Superior temporal gyrus (tissue), 1 donor: ENCODE measurements around the gene DAP.

Source experiments
- DNase-seq: peaks from one replicate; pipeline ENCODE4 v3.0.0-alpha.2; 2016; ENCODE audit errors: extremely low spot score

The DAP gene

DNA sequence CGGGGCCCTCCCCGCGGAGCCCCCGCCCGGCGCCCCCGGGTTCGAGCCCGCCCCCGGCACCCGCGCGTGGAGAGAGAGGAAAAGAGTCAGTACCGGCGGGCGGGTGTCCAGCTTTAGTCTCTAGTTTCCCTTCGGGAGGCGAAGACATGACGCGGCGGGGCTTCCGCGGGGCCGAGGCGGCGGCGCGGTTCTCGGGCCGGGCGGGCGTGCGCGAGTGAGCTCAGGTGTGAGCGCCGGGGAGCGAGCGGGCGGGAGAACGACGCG is 181 bp downstream of the DAP start:
- no peak for DNase-seq

DNA sequence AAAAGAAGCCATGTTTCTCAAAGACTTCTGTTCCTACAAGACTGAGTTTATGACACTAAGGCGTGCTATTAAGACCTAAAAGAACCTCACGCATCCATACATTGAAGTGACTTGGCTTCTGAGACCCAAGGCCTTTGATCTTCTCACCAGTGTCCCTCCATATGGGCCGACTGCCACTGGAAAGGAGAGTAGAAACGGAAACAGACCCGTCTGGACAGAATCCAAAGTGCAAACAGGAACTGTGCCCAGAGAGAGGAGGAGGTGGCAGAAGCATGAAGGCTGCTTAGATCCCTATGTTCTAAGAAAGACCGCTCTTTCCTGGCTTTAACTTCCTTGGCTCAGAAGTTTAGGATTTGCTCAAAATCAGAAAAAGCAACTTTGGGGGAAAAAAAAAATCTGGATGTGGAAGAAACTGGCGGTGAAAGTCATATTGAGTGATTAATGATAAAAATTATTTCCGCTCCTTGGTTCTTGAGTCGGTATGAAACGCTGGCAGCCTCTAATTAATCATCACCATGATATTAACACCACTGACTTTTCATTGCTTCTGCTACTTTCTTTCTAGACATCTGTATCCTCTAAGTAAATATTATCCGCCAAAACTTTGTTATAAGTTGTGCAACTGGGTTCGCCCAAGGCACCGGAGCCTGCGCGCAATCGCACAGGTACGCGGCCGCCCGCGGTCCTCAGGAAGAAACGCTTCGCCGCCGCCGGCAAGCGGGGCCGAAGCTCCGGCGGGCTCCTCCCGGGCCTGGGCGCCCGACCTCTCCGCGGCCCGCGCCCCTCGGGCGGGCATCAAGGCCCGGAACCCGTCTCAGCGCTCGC is 726 bp downstream of the DAP start:
- peak; percentile 60 for DNase-seq

GRCh38 chr5:10759111-10759510 is 1.9 kb downstream of the DAP start:
- no peak for DNase-seq

DNA sequence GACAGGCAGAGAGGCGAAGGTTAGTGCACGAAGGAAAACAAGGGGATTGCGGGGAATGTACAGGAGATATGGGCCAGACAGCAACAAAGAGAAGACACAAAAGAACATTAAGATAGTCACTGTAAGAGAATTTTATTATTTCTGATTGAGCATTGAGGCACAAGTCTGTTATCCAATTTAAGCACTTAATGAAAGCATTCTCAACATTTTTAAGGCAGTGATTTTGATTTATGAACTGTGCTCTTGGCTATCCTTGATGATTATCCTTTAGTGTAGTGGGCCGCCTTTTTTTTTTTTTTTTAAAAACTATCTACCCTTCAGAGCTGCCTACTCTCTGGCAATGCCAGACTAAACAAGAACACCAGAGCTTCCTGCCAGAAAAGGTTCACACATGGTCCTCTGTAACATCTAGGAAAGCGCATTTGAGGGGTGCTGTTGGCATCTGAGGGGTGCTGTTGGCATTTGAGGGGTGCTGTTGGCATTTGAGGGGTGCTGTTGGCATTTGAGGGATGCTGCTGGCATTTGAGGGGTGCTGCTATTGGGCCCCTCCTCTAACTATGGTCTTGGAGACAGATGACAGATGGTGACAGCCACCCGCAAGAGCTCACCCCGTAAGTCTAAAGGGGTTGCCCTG is 3.0 kb downstream of the DAP start:
- no peak for DNase-seq

- DNase-seq, result no peak
These were observed 4.0 kb downstream of the DAP start for GRCh38 chr5:10757043-10757442.

DNA sequence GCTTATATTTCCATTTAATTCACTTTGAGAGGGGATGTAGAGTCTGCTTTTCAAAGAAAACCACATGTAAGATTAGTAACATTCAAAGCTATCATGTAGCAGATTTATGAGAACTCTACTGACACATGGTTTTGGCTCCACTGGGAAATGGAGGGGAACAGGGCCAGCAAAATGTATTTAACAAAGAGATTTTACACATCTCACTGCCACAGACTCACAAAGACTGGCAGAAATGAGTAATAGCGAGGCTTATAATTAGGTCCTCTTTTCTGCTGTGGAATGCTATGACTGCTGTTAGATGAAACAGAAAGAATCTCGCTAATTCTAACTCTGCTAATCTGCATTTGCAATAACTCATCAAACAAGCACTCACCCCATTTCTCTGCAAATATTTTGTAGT is 4.5 kb downstream of the DAP start:
- peak; percentile 17 for DNase-seq

DNA sequence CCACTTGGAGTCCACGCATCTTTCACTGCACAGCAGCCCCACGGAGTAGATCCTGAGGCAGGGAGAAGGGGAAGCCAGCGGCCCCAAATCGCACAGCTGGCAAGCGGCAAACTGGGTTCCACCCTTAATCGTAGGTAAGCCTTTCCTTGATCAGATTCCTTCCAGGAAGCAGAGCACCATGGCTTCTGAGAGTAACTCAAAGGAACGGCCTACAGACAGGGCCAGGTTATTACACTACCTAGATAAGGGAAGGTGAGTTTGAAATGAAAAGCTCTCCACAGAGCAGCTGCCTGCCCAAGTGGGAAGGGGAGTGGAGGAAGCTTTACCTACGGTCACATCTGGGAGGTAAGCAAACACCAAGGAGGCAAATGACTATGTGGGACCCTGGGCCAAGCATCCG is 7.9 kb downstream of the DAP start:
- no peak for DNase-seq

DNA sequence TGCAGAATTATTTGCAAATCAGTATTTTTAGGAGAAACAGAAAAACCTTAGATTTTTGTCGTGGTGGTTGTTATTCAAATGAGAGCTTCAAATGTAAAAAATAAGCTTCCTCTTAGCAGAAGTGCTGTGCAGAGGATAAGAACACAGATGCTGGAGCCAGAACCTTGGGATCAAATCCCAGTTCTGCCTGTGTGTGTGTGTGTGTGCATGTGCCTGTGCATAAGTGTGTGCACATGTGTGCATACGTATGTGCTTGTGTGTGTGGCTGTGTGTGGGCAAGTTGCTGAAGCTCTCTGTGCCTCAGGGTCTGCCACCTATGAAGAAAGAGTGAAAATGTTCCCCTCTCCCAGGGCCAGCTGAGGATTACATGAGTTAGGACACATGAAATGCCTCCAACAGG is 8.6 kb downstream of the DAP start:
- DNase-seq, result no peak

- DNase-seq, result no peak
These were observed 10.1 kb downstream of the DAP start for GRCh38 chr5:10750909-10751308.

- no peak for DNase-seq
These were observed 13.1 kb downstream of the DAP start for GRCh38 chr5:10747678-10748622.

DNA sequence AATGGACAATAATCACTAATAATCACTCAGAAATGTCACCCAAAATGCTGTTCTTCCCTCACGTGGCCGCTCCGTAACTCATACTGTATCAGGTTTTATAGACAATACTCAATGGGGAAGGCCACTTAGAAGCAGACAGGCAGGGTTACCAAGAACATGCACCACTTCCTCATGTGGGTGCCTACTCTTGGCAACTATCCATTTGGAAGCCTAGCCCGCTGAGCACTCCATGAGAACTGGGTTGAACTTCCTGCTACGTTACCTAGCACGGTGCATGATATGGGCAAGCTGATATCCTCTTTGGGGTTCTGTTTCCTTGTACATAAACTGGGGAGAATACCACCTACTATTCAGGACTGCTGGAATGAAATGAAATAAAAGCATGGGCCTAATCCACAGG is 14.3 kb downstream of the DAP start:
- DNase-seq, result no peak

GRCh38 chr5:10745133-10745532 is 15.9 kb downstream of the DAP start:
- DNase-seq, result no peak

DNA sequence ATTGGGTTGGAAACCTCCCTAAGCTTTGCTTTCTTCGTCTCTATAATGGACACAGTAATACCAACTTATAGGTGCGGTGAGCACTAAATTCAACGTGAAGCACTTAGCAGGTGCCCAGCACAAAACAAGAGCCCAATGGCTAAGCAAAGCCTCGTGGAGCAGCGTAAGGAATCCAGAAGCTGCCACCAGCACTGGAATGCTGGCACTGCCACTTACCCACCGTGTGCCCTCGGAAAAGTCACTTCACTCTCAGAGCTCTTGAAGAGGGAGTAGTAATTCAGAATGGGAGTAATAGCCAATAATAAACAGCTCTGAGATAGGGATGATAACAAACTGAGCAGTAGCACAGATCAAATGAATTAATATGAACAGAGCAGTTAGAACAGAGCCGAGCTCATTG is 16.4 kb downstream of the DAP start:
- no peak for DNase-seq

GRCh38 chr5:10743951-10744350 is 17.1 kb downstream of the DAP start:
- DNase-seq, result no peak

DNA sequence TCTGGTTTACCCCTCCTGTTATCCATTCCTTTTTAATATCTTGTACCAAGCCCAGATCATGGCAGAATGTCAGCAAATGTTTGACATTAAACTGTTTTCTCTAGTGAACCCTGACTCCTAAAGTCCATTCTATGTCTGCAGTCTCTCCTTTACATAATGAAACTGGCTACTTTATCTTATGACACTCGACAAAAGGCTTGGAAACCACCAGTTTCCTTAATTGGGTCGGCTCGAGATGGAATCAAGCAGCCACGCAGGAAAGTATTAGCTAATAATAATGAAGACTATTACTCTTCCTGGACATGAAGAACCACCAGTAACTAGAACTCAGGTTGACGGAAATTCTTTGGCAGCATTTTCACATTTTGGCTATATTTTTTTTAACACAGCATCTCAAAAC is 17.5 kb downstream of the DAP start:
- no peak for DNase-seq

- DNase-seq, result no peak
These were observed 19.4 kb downstream of the DAP start for GRCh38 chr5:10741661-10742060.

DNA sequence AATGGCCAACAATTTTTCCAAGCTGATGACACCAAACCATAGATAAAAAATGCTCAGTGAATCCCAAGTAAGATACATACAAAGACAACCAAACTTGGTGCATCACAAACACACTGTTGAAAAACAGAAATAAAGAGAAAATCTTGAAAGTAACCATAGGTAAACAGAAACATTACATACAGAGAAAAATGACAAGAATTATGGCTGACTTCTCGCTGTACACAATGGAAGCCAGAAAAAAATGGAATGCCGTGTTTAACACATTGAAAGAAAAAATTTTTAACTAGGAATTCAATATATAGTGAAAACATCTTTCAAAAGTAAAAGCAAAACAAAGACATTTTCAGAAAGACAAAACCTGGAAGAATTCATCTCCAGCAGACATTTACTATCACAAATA is 20.6 kb downstream of the DAP start:
- DNase-seq, result no peak

- DNase-seq, result no peak
These were observed 23.2 kb downstream of the DAP start for GRCh38 chr5:10737880-10738279.

DNA sequence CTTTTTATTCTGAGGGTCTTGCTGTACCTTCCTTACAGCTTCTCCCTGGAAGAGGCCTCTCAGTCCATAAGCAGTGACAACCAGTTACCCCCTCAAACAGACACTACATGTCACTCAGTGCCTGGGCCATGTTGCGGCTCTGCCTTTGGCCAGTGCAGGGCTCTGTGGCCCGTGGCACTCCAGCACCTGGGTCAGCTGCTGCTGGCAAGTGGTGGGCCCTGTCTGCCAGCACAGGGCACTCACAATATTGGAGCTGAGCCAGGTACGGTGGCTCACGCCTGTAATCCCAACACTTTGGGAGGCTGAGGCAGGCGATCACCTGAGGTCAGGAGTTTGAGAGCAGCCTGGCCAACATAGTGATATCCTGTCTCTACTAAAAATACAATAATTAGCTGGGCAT is 24.2 kb downstream of the DAP start:
- no peak for DNase-seq

- DNase-seq, result no peak
These were observed 24.7 kb downstream of the DAP start for GRCh38 chr5:10736354-10736753.

DNA sequence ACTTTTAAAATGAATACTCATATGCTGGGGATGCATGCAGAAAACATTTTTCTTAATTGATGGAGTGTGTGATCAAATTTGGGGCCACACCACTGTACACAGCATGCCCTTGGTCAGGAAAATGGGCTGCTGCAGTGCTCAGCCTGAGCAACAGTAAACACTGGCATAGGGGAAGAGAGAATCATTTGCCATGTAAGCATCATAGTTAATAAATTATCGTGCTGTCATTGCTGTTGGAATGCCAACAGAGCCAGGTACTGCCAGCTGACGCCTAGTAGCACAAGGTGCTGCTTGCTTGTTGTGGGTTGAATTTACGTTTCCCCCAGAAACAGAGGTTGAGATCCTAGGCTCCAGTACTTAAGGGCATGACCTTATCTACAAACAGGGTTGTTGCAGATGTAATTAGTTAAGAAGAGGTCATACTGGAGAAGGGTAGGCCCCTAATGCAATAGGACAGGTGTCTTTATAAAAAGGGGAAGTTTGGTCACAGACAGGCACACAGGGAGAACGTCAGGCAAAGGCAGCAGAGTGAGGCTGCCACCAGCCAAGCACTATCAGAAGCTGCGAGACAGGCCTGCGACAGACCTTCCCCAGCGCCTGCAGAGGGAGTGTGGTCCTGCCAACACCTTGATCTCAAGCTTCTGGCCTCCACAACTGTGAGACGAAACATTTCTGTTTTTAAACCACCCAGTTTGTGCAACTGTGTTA is 25.3 kb downstream of the DAP start:
- no peak for DNase-seq
